Sigmoid colon (tissue), 4 donors: ENCODE results near the gene FBLN2.

Experiments used
- CTCF ChIP-seq, 4 experiments: fragments of 450-650 bp in 3 of 4; fragments of 200-600 bp in 1 of 4; IDR thresholded peaks; one replicate each; pipeline ENCODE4 v1.5.1; 2016 to 2019; ENCODE audit warnings: antibody characterized with exemption in 4 of 4, mild to moderate bottlenecking in 3 of 4, moderate library complexity in 2 of 4
- EP300 ChIP-seq, 4 donors: sonication (generic); formaldehyde crosslinking; IDR thresholded peaks; one replicate each; pipeline ENCODE4 v1.6.1; 2017; ENCODE audit warnings: antibody characterized with exemption in 4 of 4
- POLR2A ChIP-seq, 2 donors: fragments of 450-650 bp; IDR thresholded peaks; one replicate each; pipeline ENCODE4 v1.6.1; 2016; ENCODE audit warnings: antibody characterized with exemption in 2 of 2, mild to moderate bottlenecking in 2 of 2, moderate library complexity in 2 of 2

- no peak for TF ChIP-seq CTCF (IDR thresholded peaks at IDR 0.05)
- TF ChIP-seq POLR2A (IDR thresholded peaks at IDR 0.05): no peak
- TF ChIP-seq EP300 (IDR thresholded peaks at IDR 0.05): no peak
Measured at GRCh38 chr3:13642597-13642996, 93.7 kb downstream of the FBLN2 start.
